ENCODE measurements around the gene CCL4. TPM values are rescaled to one million over a fixed set of nuclear protein-coding genes. Genes with fewer than 3 reads are reported as not detected.

CCL4 gene
- total RNA-seq, 1 donor from 2014 or later = 23.4 TPM

DNA sequence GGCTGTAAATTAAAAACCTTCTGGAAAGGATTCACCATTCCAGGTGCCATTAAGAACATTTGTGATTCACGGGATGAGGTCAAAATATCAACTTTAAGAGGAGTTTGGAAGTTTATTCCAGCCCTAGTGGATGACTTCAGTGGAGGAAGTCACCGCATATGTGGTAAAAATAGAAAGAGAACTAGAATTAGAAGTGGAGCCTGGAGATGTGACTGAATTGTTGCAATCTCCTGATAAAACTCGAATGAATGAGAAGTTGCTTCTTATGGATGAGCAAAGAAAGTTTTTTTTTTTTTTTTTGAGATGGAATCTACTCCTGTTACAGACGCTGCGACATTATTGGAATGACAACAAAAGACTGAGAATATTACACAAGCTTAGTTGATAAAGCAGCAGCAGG is 26.7 kb downstream of the CCL4 start:
- no peaks in the 10 kb centered on the region for H3K79me2 ChIP-seq (ENCODE audit: insufficient read depth, low read length)
- H3K27ac ChIP-seq (ENCODE audit: low read depth, low read length) = no peak overlapping the region
- DNase-seq (ENCODE audit: low read depth) = no peak
- H3K4me3 Mint-ChIP-seq (ENCODE audit: unreplicated experiment) = no peak overlapping the region
- H4K20me1 ChIP-seq (ENCODE audit: insufficient read depth, low read length) = no peaks in the 10 kb centered on the region
- H3K36me3 Mint-ChIP-seq (ENCODE audit: low read depth, unreplicated experiment) = no peaks in the 10 kb centered on the region
- H3K27me3 ChIP-seq (ENCODE audit: insufficient read depth, low read length) = no peaks in the 10 kb centered on the region
- no peak overlapping the region for H3K4me3 ChIP-seq (ENCODE audit: insufficient read depth, low read depth, low read length)
- H2AFZ ChIP-seq (ENCODE audit: low read depth, low read length) = no peak overlapping the region
- no peak overlapping the region for H3K9ac ChIP-seq (ENCODE audit: low read length)
- no peak overlapping the region for H3K27ac Mint-ChIP-seq (ENCODE audit: unreplicated experiment)
- FAIRE-seq = no peak
- peaks cover 9% of the 10 kb centered on the region for H3K9me3 Mint-ChIP-seq (ENCODE audit: unreplicated experiment)
- no peaks in the 10 kb centered on the region for H3K27me3 Mint-ChIP-seq (ENCODE audit: low read depth, unreplicated experiment)
- peaks cover 5% of the 10 kb centered on the region for H3K4me1 Mint-ChIP-seq (ENCODE audit: low read depth, unreplicated experiment)
- TF ChIP-seq CTCF (IDR thresholded peaks at IDR 0.05; ENCODE audit: insufficient read depth, low read depth, low read length) = no peak
- TF ChIP-seq EZH2 (IDR thresholded peaks at IDR 0.05; ENCODE audit: insufficient read depth, low read length) = no peak
- H3K36me3 ChIP-seq (ENCODE audit: insufficient read depth, low read length) = no peaks in the 10 kb centered on the region
- no peak overlapping the region for H3K4me2 ChIP-seq (ENCODE audit: low read length)
- no peaks in the 10 kb centered on the region for H3K4me1 ChIP-seq (ENCODE audit: insufficient read depth, low read length)
- peaks cover 6% of the 10 kb centered on the region for H3K9me3 ChIP-seq (ENCODE audit: insufficient read depth, low read depth, low read length)

DNA sequence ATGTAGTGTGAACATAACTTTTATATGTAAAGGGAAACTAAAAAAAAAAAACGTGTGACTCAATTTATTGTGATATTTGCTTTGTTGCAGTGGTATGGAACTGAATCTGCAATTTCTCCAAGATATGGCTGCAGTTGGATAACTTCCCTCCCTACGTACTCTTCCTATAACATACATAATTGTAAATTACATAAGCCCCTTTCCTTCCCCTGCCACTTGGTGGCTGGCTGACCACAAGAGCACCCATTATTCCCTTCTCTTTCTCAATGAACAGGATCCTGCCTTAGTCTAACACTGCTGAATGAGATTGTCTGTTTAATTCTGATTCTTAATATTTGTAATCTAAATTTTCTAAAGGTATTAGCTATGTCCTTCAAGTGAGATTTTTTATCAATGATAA is 27.8 kb downstream of the CCL4 start:
- no peak overlapping the region for H3K4me3 ChIP-seq (ENCODE audit: insufficient read depth, low read depth, low read length)
- TF ChIP-seq EZH2 (IDR thresholded peaks at IDR 0.05; ENCODE audit: insufficient read depth, low read length) = no peak
- no peak for TF ChIP-seq CTCF (IDR thresholded peaks at IDR 0.05; ENCODE audit: insufficient read depth, low read depth, low read length)
- H3K4me1 ChIP-seq (ENCODE audit: insufficient read depth, low read length) = no peaks in the 10 kb centered on the region
- H3K79me2 ChIP-seq (ENCODE audit: insufficient read depth, low read length) = no peaks in the 10 kb centered on the region
- Mint-ChIP-seq H3K4me1 (ENCODE audit: low read depth, unreplicated experiment) (peaks cover 5% of the 10 kb centered on the region), H3K36me3 (ENCODE audit: low read depth, unreplicated experiment) (no peaks in the 10 kb centered on the region), H3K9me3 (ENCODE audit: unreplicated experiment) (peaks cover 5% of the 10 kb centered on the region), H3K27me3 (ENCODE audit: low read depth, unreplicated experiment) (peaks cover 6% of the 10 kb centered on the region), H3K4me3 (ENCODE audit: unreplicated experiment) (no peak overlapping the region), H3K27ac (ENCODE audit: unreplicated experiment) (no peak overlapping the region)
- H3K9ac ChIP-seq (ENCODE audit: low read length) = no peak overlapping the region
- H3K4me2 ChIP-seq (ENCODE audit: low read length) = no peak overlapping the region
- no peaks in the 10 kb centered on the region for H3K36me3 ChIP-seq (ENCODE audit: insufficient read depth, low read length)
- H3K27me3 ChIP-seq (ENCODE audit: insufficient read depth, low read length) = no peaks in the 10 kb centered on the region
- no peaks in the 10 kb centered on the region for H3K9me3 ChIP-seq (ENCODE audit: insufficient read depth, low read depth, low read length)
- H3K27ac ChIP-seq (ENCODE audit: low read depth, low read length) = no peak overlapping the region
- H2AFZ ChIP-seq (ENCODE audit: low read depth, low read length) = no peak overlapping the region
- FAIRE-seq (no peak), DNase-seq (ENCODE audit: low read depth) (no peak)
- no peaks in the 10 kb centered on the region for H4K20me1 ChIP-seq (ENCODE audit: insufficient read depth, low read length)

DNA sequence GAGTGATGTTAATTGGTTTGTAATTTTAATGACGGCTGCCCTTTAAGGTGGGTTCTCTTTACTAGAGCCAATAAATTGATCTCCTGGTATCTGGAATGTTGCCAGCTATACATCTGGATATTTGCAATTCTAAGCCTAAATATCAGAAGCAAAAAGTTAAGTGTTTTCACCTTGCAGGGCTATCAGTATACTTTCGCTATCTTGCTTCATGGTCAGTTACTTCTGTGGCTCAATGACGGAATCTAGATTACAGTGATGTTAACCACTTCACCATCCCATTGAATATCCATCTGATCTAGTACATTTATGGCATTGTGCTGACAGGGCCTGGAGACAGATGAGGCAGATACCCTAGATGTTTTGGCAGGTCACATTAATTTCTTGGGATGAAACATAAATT is 28.3 kb downstream of the CCL4 start:
- no peak overlapping the region for H3K4me2 ChIP-seq (ENCODE audit: low read length)
- no peak overlapping the region for H3K9ac ChIP-seq (ENCODE audit: low read length)
- no peaks in the 10 kb centered on the region for H3K27me3 ChIP-seq (ENCODE audit: insufficient read depth, low read length)
- DNase-seq (ENCODE audit: low read depth) = no peak
- no peaks in the 10 kb centered on the region for H3K36me3 ChIP-seq (ENCODE audit: insufficient read depth, low read length)
- H4K20me1 ChIP-seq (ENCODE audit: insufficient read depth, low read length) = no peaks in the 10 kb centered on the region
- no peak overlapping the region for H3K4me3 ChIP-seq (ENCODE audit: insufficient read depth, low read depth, low read length)
- peaks cover 2% of the 10 kb centered on the region for H3K9me3 ChIP-seq (ENCODE audit: insufficient read depth, low read depth, low read length)
- Mint-ChIP-seq H3K4me3 (ENCODE audit: unreplicated experiment) (no peak overlapping the region), H3K27ac (ENCODE audit: unreplicated experiment) (no peak overlapping the region), H3K36me3 (ENCODE audit: low read depth, unreplicated experiment) (no peaks in the 10 kb centered on the region), H3K4me1 (ENCODE audit: low read depth, unreplicated experiment) (peaks cover 5% of the 10 kb centered on the region), H3K27me3 (ENCODE audit: low read depth, unreplicated experiment) (peaks cover 10% of the 10 kb centered on the region), H3K9me3 (ENCODE audit: unreplicated experiment) (peaks cover 1% of the 10 kb centered on the region)
- no peak for TF ChIP-seq EZH2 (IDR thresholded peaks at IDR 0.05; ENCODE audit: insufficient read depth, low read length)
- TF ChIP-seq CTCF (IDR thresholded peaks at IDR 0.05; ENCODE audit: insufficient read depth, low read depth, low read length) = no peak
- H3K4me1 ChIP-seq (ENCODE audit: insufficient read depth, low read length) = no peaks in the 10 kb centered on the region
- H3K27ac ChIP-seq (ENCODE audit: low read depth, low read length) = no peak overlapping the region
- H2AFZ ChIP-seq (ENCODE audit: low read depth, low read length) = no peak overlapping the region
- FAIRE-seq = no peak
- H3K79me2 ChIP-seq (ENCODE audit: insufficient read depth, low read length) = no peaks in the 10 kb centered on the region

All from astrocyte (in vitro differentiated cells and primary cell).